Raji (cell line): ENCODE results near the gene RNF223.

ENCODE experiments used
- POLR2A ChIP-seq: IDR thresholded peaks from 2 replicates; pipeline ENCODE4 v1.6.1; 2011; ENCODE audit warnings: low read depth, low read length, control low read depth; ENCODE audit not compliant: insufficient read depth

Gene RNF223

DNA sequence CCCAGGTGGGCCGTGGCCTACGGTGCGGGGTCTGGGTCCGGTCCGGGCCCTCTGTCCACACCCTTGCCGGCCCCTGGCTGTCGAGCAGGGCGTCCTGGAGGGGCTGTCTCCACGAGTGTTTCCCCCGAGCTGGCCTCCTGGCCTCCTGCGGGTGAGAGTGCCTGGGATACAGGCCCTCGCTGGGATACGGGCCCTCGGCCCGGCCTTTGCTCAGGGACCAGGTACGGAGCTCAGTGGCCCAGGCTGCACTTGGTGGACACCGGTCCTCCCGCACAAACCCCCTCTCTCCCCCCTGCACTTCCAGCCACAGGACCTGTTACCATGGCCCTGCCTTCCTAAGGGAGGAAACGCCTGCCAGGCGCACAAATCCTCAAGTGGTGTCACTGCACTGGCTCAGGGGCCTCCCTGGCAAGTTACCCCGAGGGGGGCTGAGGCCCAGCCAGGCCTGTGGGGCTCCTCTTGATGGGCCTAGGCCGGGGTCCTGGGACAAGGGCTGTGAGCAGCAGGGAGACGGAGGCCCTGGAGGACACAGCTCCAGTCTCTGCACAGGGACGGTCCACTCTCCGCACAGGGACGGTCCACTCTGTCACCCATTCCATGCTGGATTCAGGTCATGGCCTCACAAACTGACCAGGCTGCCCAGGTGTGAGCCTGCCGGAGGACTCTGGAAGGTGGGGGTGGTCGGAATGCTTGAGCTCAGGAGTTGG lies 18.2 kb upstream of the RNF223 start:
- no peak for TF ChIP-seq POLR2A

DNA sequence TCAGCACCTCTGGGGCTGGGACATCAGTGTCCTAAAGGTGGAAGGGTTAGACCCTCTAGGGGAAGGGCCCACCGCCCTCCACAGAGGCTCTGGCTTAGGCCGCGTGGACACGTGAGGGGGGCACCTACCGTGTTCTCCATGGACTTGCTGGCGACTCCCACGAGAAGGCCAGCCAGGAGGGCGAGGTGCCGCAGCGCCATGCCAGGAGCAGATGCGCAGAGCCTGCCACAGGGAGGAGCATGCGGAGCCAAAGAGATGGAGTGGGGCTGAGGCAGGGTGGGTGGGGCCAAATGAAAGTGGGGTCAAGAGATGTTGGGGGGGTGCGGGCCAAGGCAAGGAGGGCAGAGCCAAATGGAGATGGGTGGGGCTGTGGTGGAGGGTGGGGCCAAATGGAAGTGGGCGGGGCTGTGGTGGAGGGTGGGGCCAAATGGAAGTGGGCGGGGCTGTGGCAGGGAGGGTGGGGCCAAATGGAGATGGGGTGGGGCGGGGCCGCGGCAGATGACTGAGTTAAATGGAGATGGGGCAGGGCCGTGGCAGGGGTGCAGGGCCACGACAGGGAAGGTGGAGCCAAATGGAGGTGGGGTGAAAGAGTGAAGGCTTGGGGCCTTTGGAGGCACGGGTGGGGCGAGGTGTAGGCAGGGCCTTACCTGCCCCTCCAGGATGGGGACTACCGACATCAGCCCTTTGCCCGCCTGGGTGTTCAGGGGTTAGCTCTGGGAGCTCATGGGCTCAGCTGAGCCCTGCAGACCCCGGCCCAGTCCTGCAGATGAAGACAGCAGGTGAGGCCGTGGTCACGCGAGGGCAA lies 17.4 kb upstream of the RNF223 start:
- TF ChIP-seq POLR2A = no peak

DNA sequence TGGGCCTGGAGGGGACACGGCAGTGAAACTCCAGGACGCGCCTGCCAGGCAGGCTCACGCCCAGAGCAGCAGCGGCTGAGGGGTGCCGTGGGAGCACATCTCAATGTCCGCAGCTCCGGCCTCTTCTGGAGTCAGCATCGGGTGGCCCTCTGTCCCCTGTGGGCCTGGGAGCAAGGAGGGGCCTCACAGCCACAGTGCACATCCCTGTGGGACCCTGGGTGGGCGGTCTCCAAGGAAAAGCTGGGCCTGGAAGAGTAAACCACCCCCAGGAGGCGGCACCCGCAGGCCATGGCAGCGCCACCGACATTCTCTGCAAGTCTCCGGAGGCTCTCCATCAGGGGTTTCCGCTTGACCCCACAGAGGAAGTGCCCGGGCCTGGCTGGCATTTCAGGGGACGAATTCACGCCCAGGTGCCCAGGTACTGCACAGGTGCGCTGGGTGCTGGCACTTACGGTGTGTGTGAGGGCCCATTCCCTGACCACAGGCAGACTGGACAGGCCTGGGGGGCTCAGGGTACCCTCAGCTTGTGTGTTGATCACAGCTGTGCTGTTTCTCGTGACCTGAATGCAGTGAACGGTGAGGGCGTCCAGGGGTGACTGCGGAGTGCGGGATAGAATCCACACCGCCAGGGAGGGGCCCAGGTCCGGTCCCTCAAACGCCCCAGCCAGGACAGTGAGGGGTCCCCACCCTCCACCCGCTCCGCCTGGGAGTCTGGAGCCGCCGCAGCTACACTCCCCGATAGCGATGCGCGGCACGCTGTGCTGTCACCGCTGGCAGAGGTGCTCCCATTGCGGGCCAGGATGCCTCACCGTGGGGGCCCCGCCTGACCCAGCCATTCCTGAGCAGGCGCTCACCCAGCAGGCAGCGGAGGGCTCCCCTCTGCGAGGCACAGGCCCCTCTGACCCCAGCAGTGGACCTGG lies 16.6 kb upstream of the RNF223 start:
- no peak for TF ChIP-seq POLR2A

DNA sequence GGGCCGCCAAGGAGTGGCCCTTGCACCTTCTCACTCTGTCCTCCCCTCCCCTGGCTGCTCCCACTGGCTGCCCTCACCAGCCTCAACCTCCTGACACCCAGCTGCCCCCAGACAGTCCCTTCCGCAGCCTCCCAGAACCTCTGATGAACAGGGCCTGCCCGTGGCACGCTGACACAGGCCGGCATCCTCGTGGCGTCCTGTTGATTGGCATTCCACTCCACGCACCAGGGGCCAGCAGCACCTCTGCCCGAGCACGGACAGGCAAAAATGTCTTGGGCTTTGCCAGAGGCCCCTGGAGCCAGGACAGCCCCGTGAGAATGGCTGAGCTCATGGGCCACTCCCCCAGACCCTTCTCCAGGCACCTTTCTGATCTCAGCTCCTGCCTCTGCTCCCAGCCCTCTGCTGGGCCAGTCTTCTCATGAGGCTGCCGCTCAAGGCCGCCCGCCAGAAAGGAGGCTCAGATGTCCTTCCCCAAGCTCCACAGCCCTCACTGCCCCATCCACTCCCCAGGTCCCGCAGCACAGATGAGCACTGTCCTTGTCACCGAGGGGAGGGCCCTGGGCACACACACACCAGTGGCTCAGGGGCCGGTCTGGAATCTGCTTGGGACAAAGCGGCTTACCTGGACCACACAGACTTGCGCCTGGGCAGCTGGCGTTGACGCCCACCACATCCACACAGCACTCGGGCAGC lies 15.8 kb upstream of the RNF223 start:
- TF ChIP-seq POLR2A = no peak

DNA sequence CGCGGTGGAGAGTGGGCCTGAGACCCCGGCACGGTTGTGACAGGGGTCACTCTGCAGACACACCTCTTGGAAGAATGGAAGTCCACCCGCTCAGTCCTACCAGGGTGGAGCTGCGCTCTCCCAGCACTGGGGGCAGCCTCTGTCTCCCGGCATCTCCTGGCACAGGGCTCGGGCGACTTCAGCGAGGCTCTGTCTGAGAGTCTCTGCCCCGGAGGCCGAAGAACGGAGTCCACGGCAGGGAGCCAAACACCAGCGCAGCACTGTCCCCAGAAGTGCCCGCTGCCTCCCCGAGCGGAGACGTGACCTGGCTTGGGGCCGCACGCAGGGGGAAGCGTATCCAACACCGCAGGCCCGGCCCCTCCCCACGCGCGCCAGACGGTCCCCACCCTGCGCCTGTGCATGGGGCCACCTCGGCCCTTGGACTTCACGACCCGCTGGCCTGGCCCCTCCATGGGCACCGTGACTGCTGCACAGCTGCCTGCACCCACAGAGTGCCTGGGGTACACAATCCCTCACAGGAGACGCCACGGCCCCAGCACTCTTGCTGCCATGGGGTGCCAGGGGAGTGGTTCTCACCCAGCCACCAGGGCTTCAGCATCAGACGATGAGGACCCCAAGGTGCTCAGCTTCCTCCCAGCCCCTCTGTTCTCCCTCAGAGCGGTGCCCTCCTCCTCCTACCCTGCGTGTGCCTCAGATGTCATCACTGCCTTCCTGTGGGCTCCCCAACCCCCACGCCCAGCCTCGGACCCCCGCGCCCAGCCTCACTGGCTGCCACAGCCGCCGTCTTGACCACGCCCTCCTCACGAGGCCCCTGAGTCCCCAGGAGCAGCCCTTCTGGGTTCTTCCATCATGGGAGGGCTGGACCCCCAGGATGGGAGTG lies 14.9 kb upstream of the RNF223 start:
- no peak for TF ChIP-seq POLR2A

DNA sequence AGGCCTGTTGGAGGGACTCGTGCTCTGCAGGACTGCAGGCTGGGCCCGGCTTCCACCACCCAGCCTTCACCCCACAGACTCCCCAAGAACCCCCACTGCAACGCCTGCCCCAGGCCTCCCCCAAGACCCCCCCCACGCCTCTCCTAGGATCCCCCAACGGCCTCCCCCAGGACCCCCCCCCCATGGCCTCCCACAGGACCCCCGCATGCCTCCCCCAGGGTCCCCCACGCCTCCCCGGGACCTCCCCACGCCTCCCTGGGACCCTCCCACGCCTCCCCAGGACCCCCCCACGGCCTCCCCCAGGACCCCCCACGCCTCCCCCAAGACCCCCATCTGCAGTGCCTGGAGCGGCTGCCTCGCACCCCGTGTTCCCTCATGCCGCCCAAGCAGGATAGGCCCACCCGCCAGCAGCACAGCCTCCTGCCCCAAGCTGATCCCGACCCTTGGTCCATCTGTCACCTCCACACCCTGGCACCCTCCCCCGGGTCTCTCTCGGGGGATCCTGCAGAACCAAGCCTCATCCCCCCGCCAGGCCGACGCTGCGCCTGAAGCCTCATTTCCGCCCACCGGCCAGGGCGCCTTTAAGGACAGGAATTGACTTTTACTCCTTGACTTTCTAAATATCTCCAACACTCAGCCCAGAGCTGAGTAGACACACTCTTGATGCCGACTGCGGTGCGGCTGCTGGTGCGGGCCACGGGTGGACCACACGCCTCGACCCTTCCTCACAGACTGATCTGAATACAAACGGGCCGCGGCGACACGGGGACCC lies 14.1 kb upstream of the RNF223 start:
- no peak for TF ChIP-seq POLR2A

DNA sequence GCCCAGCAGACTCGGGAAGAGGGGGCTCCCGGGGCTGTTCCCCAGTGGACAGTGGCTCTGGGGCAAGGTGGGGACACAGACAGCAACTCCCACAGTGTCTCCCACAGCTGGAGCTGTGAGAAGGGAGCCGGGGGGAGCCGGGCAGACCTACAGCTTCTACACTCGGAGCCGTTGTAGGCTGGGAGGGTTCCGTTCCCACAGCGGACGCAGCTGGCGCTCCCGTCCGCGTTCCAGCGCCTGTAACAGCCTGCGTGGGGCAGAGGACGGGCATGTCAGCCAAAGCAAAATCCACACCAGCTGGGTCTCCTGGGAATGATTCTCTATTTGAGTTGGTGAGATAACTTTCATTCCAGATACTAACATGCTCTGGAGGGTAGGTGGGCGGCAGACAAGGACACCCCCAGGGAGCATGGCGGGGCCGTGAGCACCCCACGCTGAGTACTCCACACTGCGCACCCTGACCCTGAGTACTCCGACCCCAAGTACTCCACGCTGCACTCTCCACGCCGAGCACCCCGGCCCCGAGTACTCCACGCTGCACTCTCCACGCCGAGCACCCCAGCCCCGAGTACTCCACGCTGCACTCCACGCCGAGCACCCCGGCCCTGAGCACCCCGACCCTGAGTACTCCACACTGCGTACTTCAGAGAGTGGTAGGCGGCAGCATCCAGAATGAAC lies 13.4 kb upstream of the RNF223 start:
- TF ChIP-seq POLR2A = no peak

DNA sequence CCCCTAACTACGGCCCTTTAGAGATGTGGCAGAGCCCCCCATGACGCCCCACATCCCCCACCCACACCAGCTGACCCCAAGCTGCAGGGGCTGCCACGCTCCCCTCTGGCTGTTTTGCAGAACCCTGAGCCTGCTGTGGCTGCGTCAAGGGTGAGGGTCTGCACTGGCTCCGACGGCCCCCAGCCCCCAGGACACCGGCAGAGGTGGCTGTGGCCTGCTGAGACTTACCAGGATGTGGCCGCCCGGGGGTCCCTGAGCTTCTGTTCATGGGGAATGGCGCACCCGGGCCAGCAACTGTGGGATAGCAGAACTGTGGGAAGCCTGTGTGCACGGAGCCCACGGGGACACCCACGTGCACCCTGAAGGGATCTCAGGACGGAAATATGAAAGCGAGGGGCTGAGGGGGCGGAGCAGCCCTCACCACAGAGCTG lies 12.8 kb upstream of the RNF223 start:
- no peak for TF ChIP-seq POLR2A

DNA sequence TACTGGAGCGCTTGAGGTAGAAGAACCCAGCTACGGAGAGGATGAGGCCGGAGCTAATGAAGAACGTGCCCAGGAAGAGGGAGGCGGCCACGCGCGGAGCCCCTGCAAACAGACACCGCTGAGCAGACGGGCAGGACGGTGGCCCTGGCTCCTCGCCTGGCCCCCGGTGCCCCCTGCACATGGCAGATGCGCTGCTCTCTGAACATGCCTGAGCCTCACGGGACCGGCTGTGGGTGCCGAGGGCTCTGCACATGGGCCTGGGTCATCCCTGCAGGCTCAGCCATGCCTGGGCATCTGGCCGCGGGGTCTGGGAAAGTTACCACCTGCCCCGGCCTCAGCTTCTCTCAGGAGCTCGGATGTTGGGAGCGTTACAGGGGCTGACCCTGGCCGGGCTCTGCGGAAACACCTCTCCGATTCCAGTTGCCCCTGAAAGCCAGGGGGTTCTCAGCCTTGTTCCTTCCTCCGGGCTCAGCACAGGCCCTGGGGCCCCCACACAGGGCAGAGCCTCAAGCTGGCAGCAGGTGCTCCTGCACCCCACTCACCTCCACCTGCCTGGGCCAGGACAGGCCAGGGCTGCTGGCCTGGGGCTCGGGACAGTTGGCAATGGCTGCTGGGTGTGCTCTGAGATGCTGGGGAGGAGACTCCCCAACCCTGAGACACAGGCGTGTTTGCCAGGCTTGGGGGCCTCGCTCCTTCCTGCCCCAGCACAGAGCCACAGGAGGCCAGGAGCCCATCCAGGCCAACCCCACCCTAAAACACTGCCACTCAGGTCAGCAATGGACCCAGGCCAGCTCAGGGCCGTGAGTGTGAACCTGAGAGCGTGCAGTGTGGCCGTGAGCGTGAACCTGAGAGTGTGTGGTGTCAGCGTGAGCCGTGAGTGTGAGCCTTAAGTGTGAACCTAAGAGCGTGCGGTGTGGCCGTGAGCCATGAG lies 12.1 kb upstream of the RNF223 start:
- TF ChIP-seq POLR2A = no peak

DNA sequence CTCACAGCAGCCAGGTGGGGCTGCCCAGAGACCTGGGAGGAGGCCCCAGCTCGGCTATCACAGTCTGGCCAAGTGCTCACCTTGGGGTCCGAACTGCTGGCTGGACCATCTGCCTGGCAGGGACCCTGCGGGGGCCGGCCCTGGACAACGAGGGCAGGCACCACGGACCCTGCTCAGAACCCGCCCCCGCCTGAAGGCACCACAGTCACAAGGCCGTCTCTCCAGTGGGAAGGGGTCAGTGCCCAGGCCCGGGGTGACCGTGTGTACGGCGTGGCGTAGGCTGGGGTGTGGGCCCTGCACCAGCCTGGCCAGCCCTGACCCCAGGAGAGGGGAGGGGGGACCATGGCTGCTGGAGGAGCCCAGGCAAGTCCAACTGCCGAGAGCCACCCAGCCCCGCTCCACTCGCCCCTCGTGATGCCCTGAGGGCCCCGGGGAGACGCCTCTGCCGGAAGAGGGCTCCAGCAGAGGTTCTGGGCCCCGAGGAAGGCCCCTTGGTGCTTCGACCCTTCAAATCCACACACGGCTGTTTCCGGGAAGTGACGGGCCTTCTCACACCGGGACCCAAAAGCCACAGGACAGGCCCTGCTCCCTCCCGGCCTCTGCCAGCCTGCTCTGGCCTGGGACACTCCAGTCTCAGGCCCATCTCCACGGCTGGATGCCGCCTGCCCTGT lies 11.2 kb upstream of the RNF223 start:
- TF ChIP-seq POLR2A = no peak
